NCI-H1694 treated with DMSO at 0.1 percent for 48 hours (cell line): ENCODE data around the gene MRPS34.

Source experiments
- DNase-seq: peaks from one replicate; lab custom pipeline; 2025; lab: John Stamatoyannopoulos, UW

MRPS34 gene

GRCh38 chr16:1794221-1794871, 21.4 kb upstream of the MRPS34 start:
- DNase-seq: no peak

- no peak for DNase-seq
Observed at GRCh38 chr16:1793578-1794220, 20.8 kb upstream of the MRPS34 start, which contains the start of gene IGFALS. TSS of gene IGFALS (minus strand) at chr16:1793705. CDS start at chr16:1793652, 53 bp downstream.

- no peak for DNase-seq
Observed at GRCh38 chr16:1792836-1793577, 20.1 kb upstream of the MRPS34 start.

- no peak for DNase-seq
Observed at GRCh38 chr16:1791943-1792812, 19.2 kb upstream of the MRPS34 start.

DNA sequence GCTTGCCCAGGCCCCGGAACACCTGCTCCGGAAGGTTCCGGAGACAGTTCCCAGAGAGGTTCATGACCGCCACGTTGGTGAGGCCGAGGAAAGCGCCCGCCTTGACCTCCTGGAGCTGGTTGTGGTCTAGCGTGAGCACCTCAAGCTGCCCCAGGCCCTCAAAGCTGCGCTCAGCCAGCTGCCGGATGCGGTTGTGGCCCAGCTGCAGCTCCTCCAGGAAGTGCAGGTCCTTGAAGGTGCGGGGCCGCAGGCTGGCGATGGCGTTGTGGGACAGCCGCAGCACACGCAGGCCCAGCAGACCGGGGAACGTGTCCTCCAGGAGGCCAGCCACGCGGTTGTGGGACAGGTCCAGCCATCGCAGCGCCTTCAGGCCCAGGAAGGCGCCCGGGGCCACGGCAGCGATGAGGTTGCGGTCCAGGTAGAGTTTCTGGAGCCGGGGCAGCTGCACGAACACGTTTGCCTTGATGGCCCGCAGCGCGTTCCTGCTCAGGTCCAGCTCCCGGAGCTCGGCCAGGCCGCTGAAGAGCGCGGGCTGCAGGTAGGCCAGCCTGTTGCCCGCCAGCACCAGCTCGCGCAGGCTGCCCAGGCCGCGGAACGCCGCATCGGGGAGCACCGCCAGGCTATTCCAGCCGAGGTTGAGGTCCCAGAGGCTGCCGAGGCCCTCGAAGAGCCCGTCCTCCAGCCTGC, 18.5 kb upstream of the MRPS34 start:
- DNase-seq: no peak

DNA sequence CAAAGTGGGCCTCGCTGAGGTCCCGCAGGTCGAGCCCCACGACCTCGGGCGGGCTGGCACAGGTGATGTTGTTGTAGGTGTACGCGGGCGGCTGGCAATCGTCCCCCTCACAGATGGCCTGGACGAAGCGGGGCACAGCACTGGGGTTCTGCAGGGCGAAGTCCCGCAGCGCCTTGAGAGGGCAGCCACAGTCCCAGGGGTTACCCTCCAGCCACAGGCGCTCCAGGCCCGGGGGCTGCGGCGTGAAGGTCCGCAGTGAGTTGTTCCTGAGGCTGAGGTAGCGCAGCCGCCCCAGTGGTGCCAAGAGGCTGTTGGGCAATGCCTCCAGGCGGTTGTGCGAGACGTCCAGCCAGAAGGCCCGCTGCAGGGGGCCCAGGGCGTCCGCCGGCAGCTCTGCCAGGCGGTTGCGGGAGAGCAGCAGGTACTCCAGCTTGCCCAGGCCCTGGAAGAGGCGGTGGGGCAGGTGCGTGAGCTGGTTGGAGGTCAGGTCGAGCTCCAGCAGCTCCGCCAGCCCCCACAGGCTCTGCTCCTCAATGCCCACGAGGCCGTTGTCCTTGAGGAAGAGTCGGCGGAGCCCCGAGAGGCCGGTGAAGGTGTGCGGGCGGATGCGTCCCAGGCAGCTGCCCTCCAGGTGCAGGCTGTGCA, 17.8 kb upstream of the MRPS34 start:
- DNase-seq: no peak

DNA sequence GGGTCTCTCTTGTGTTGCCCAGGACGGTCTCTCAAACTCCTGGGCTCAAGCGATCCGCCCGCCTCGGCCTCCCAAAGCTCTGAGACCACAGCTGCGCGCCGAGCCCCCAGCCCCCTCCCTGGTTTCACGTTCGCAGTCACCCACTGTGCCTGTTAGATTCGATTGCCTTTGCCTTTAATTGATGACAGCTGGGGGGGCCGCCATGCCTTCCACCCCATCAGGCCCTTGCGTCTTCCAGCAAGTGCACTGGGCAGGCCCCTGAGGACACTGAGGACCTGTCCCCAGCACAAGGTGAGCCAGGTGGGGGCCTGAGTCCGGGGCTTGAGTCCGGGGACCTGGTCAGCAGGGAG, 17.3 kb upstream of the MRPS34 start:
- DNase-seq: no peak

- DNase-seq: no peak
Observed at GRCh38 chr16:1789643-1790045, 16.7 kb upstream of the MRPS34 start.

- peak; percentile 1 for DNase-seq
Observed at GRCh38 chr16:1788708-1789100, 15.8 kb upstream of the MRPS34 start.

GRCh38 chr16:1788095-1788707, 15.3 kb upstream of the MRPS34 start:
- DNase-seq: no peak

DNA sequence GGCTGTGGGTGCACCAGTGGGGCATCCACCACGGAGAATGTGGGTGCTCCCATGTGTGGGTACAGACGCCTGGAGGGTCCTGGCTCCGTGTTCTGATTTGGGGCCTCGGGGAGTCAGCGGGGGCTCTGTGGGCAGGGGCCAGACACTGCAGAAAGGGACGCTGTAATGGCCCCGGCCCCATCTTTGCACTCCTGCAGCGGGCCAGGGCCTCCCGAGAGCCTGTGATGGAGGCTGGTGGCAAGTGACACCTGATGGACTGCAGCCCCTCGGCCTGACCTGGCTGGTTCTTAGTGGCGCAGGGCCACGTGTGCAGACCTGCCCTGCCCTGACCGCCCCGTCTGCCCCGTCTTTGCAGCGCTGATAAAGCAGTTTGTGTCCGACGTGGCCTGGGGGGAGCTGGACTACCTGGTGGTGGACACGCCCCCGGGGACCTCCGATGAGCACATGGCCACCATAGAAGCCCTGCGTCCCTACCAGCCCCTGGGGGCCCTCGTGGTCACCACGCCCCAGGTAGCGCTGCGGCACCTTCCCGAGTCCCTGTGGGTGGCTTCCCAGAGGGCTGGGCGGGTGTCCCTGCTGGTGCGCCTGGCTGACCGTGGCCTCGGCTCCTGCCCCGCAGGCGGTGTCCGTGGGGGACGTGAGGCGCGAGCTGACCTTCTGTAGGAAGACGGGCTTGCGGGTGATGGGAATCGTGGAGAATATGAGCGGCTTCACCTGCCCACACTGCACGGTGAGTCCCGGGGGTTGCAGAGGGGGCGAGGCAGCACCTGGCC, 14.6 kb upstream of the MRPS34 start:
- no peak for DNase-seq

DNA sequence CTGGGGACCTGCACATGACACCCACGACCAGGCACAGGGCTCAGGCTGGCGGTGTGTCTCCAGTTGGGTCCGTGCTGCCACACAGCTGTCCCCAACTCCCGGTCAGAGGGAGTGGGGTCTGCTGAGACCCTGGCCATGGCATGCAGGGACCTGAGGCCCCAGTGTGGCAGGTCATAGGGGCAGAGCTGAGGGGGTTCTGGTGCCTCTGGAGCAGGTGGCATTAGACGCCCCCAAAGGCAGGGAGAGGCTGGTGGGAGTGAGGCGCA, 14.1 kb upstream of the MRPS34 start:
- no peak for DNase-seq

DNA sequence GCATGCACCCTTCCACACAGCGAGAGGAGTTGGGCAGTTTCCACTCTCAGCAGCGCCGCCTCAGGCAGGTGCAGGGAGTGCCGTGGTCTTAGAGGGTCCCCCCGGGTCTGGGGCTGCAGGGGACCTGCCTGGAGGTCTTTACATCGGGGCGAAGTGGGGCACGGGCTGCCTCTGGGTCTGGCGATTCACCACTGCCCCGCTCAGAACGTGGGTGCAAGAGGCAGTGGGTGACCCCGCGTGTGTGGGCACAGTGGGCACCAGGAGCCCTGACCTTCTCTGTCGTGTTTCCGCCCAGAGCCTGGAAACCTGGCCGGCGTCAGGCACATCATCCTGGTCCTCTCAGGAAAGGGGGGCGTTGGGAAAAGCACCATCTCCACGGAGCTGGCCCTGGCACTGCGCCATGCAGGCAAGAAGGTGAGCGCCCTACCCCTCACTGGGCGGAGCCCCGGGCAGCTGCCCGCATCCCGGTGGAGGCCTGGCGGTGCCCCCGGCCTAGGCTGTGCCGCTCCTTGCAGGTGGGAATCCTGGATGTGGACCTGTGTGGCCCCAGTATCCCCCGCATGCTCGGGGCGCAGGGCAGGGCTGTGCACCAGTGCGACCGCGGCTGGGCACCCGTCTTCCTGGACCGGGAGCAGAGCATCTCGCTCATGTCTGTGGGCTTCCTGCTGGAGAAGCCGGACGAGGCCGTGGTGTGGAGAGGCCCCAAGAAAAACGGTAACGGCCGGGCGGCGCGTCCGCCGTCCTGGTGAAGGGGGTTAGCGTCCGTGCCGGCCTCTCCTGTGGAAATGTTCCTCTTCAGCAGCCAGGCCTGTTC, 13.5 kb upstream of the MRPS34 start:
- DNase-seq: no peak

- no peak for DNase-seq
Observed at GRCh38 chr16:1785846-1786170, 12.9 kb upstream of the MRPS34 start.

DNA sequence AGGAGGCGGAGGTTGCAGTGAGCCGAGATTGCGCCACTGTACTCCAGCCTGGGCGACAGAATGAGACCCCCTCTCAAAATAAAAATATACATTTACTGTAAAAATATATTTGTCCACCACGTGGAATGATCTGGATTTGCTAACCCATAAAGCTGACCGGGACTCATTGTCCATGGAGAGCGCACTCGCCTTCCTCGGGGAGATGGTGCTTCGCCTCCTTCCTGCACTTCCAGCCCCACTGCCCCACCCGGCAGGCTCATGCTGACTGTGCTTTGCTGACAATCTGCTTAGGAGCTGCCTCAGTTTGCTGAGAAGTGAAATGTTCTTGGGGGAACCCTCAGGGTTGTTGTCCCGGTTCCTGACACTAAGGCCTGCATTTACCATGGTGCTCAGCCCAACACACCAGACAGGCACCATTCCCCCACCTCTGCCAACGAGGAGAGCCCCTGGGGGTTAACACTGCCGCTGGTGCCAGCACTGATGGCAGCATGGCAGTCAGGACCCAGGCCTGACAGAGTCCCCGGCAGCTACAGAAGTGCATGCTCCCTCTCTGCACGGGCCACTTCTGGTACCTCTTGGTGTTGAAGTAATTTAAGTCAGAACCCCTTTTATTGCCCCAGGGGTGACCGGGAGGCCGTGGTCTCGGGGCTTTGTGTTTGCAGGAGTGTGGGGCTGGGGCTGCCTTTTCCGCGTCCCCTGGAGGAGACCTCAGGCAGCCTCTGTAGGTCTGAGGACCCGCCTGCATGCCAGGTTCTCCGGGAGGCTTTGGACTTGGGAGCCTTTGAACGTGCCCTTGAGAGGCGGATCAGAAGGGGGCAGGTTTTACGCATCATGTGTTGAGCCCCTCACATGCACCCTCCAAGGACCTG, 12.3 kb upstream of the MRPS34 start:
- DNase-seq: no peak

DNA sequence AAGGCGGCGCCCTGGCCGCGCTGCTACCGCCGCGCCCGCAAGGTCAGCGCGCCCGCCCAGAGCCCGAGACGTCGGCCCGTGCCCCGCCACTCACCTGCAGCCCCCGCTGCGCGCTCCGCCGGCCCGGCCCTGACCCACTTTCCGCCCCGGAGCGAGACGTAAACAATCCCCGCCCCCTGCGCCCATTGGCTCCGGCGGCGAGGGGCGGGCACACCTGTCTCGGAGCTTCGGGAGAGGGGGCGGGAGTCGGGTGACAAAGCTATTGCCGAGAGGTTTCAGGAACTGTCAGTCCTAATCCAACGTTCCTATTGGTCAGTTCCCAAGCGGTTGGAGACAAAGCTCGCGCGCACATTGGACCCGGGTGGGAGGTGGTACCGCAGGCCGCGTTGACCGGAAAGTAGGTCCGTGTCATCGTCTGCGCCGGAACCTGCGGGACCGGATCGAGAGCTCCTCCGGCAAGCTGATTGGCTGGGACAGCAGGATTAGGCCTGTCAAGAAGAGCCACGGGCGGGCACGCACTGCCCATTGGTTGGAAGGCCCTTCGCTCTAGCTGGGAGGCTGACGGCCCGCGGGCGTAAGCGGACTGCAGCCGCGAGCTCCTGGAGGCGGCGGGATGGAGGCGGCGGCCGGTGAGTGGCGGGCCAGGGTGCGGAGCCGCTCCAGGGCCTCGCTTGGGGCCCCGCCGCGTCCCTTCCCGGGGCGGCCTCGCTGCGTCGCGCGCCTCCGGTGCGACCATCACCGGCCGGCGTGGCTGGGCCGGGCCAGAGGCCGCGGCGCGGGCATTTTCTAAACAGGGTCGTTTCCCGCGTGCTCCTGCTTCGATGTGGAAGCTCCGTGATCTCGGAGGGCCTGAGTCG, 9.7 kb upstream of the MRPS34 start, which contains the start of the genes NUBP2 and SPSB3:
Gene NUBP2, plus strand, starts transcription at position 553 of the 857 bp plus-strand sequence. Its CDS starts 61 bp downstream, at position 614.
Gene SPSB3, minus strand, starts transcription at position 164 of the 857 bp plus-strand sequence. CDS start 1,088 bp downstream, outside the sequence.
- peak; percentile 97 for DNase-seq

DNA sequence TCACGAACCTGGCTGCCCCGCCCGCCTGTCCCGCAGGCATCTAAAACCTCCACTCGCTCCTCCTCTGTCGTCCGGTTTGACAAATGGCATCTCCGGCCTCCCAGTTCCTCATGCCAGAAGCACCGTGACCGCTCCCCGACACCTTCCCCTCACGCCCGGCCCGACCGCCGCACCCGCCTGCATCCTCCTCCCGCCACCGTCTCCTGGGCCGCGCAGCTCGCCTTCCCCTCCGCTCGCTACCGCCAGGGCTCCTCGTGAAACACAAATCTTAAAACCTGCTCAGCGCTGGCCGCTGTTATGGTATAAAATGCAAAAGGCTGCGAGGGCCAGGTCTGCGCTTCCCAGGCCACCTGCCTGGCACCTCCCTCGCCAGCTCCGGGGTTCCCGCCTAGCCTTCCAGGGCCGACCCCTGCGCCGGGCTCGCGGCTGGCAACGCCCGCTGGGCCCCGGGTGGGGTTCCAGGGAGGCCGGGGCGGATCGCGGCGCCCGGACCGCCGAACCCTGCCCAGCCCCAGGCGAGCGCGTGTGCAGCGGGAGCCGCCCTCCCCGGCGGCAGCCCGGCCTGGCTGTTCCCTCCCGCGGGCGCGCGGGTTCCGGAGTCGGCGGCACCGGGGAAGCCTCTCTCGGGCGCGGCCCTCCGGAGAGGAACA, 8.9 kb upstream of the MRPS34 start:
- no peak for DNase-seq
